ENCODE measurements around the gene LAMC3.
"Not testable (repeated sequence)": the region's sequence is repeated elsewhere in the genome, so short reads cannot be mapped to it uniquely, and the experiment has no call there.

Gene LAMC3

GRCh38 chr9:131097126-131097947 is 88.4 kb downstream of the LAMC3 start:
- DNase-seq (ENCODE audit: low spot score) = no peak

GRCh38 chr9:131097948-131098278 is 88.9 kb downstream of the LAMC3 start:
- no peak for DNase-seq (ENCODE audit: low spot score)

GRCh38 chr9:131098391-131099101 is 89.6 kb downstream of the LAMC3 start:
- DNase-seq (ENCODE audit: low spot score) = no peak

- no peak for DNase-seq (ENCODE audit: low spot score)
Measured at GRCh38 chr9:131099102-131099606, 90.2 kb downstream of the LAMC3 start.

GRCh38 chr9:131099845-131100244 is 90.9 kb downstream of the LAMC3 start:
- not testable (repeated sequence) for DNase-seq (ENCODE audit: low spot score)

- DNase-seq (ENCODE audit: low spot score) = no peak
Measured at GRCh38 chr9:131100445-131100844, 91.5 kb downstream of the LAMC3 start.

GRCh38 chr9:131101207-131101964 is 92.4 kb downstream of the LAMC3 start:
- no peak for DNase-seq (ENCODE audit: low spot score)

- no peak for DNase-seq (ENCODE audit: low spot score)
Measured at GRCh38 chr9:131103024-131103423, 94.0 kb downstream of the LAMC3 start.

- no peak for DNase-seq (ENCODE audit: low spot score)
Measured at GRCh38 chr9:131103535-131103934, 94.6 kb downstream of the LAMC3 start.

- DNase-seq (ENCODE audit: low spot score) = no peak
Measured at GRCh38 chr9:131104016-131104740, 95.2 kb downstream of the LAMC3 start.

- no peak for DNase-seq (ENCODE audit: low spot score)
Measured at GRCh38 chr9:131105952-131106351, 97.0 kb downstream of the LAMC3 start.

- no peak for DNase-seq (ENCODE audit: low spot score)
Measured at GRCh38 chr9:131107760-131108159, 98.8 kb downstream of the LAMC3 start.

- no peak for DNase-seq (ENCODE audit: low spot score)
Measured at GRCh38 chr9:131111186-131111853, 102.3 kb downstream of the LAMC3 start.

GRCh38 chr9:131111854-131112311 is 102.9 kb downstream of the LAMC3 start:
- DNase-seq (ENCODE audit: low spot score) = peak; percentile 81

GRCh38 chr9:131112374-131113154 is 103.6 kb downstream of the LAMC3 start:
- DNase-seq (ENCODE audit: low spot score) = no peak

GRCh38 chr9:131113655-131114054 is 104.7 kb downstream of the LAMC3 start:
- DNase-seq (ENCODE audit: low spot score) = no peak

- no peak for DNase-seq (ENCODE audit: low spot score)
Measured at GRCh38 chr9:131114084-131114535, 105.1 kb downstream of the LAMC3 start.

- DNase-seq (ENCODE audit: low spot score) = not testable (repeated sequence)
Measured at GRCh38 chr9:131115360-131115742, 106.4 kb downstream of the LAMC3 start.

GRCh38 chr9:131116281-131117120 is 107.5 kb downstream of the LAMC3 start:
- DNase-seq (ENCODE audit: low spot score) = no peak
